Measurements from ENCODE around the gene TRAPPC3. TPM values are rescaled to one million over a fixed set of nuclear protein-coding genes. Genes with fewer than 3 reads are reported as not detected.

TRAPPC3 gene
- total RNA-seq, 2 donors from 2014 or later, result 45.7 to 71.5 TPM

- ATAC-seq, result no peak
- TF ChIP-seq, protein P1, sequence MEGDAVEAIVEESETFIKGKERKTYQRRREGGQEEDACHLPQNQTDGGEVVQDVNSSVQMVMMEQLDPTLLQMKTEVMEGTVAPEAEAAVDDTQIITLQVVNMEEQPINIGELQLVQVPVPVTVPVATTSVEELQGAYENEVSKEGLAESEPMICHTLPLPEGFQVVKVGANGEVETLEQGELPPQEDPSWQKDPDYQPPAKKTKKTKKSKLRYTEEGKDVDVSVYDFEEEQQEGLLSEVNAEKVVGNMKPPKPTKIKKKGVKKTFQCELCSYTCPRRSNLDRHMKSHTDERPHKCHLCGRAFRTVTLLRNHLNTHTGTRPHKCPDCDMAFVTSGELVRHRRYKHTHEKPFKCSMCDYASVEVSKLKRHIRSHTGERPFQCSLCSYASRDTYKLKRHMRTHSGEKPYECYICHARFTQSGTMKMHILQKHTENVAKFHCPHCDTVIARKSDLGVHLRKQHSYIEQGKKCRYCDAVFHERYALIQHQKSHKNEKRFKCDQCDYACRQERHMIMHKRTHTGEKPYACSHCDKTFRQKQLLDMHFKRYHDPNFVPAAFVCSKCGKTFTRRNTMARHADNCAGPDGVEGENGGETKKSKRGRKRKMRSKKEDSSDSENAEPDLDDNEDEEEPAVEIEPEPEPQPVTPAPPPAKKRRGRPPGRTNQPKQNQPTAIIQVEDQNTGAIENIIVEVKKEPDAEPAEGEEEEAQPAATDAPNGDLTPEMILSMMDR (IDR thresholded peaks at IDR 0.05), result no peak
- TF ChIP-seq POLR2A (IDR thresholded peaks at IDR 0.05), result no peak
- intact Hi-C loops (cut with DNase I), result loop anchor here (10.0 kb wide), 2 partner anchors 55 to 325 kb away; partner anchors contain the start of gene TRAPPC3
- Histone ChIP-seq H3K4me3 (peak overlapping the region; percentile 76 to 99), H3K4me1 (peaks cover 23% of the 10 kb centered on the region), H3K27ac (peak overlapping the region; percentile 64 to 88 (median 79)), H3K36me3 (replicated peaks in 1 of 2; ENCODE audit: insufficient read depth in 1 of 2, low read depth in 2 of 2) (peaks cover 16 to 19% of the 10 kb centered on the region in 2 donors), H3K27me3 (no peaks in the 10 kb centered on the region), H3K9me3 (no peaks in the 10 kb centered on the region)
- no peak for DNase-seq
- 4 to 7% methylated on average over 31 to 32 of the region's 32 CpGs for WGBS, 2 donors
These were observed 59.7 kb downstream of the TRAPPC3 start for GRCh38 chr1:36089393-36090121.

DNA sequence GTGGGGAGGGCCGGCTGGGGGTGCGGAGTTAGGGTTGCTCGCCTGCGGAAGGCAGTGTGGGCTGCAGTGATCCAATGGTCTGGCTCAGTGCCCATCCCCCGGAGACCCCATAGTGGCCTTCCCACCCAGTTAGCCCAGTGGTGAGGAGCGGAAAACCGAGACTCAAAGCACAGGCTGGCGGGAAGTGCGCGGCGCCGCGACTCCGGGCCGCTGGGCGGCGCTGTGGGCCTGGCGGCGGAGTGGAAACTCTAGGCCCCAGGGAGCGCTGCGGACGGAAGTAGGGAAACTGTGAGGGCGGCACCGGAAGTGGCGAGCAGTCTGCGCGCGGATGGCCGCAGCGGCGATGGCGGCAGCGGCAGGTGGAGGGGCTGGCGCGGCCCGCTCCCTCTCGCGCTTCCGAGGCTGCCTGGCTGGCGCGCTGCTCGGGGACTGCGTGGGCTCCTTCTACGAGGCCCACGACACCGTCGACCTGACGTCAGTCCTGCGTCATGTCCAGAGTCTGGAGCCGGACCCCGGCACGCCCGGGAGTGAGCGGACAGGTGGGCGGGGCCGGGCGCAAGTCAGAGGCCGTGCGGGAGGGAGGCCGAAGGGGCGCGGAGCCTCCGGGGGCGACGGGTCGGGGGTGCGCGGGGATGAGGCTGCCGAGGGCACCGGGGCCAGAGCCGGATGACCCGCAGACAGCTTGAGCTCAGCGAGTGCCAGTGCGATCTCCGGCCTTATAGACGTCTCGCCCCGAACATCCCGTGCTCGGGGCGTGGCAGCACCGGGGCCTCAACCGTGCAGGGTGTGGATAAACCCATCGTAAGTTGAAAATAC, 60.5 kb downstream of the TRAPPC3 start, which contains the start of gene ADPRS:
TSS of gene ADPRS (plus strand) at position 316 of the 816 bp plus-strand sequence. CDS start at position 329, 13 bp downstream.
- Histone ChIP-seq H3K27ac (peak within 1 kb of the TSS; percentile 64 to 88 (median 79)), H3K36me3 (replicated peaks in 1 of 2; ENCODE audit: insufficient read depth in 1 of 2, low read depth in 2 of 2) (peaks cover 12 to 15% of the 10 kb centered on the region in 2 donors), H3K4me1 (peaks cover 29% of the 10 kb centered on the region), H3K27me3 (no peaks in the 10 kb centered on the region), H3K9me3 (no peaks in the 10 kb centered on the region), H3K4me3 (peak within 1 kb of the TSS; percentile 76 to 99)
- peak; percentile 88 for ATAC-seq
- peak; percentile 88 to 91 (median 91) for DNase-seq
- intact Hi-C loops (cut with DNase I), result no loop called here
- TF ChIP-seq, protein P1 (IDR thresholded peaks at IDR 0.05), result peak; percentile 98 to 99 (median 99)
- TF ChIP-seq POLR2A (IDR thresholded peaks at IDR 0.05), result peak; percentile 90 to 91 (median 90)
- 1% methylated on average over 22 to 80 of the region's 84 CpGs for WGBS, 2 donors

- H3K27ac ChIP-seq, result peak overlapping the region in 3 of 4 donors; percentile 74 to 88 (median 84)
These were observed 61.1 kb downstream of the TRAPPC3 start for GRCh38 chr1:36088265-36088576.

DNA sequence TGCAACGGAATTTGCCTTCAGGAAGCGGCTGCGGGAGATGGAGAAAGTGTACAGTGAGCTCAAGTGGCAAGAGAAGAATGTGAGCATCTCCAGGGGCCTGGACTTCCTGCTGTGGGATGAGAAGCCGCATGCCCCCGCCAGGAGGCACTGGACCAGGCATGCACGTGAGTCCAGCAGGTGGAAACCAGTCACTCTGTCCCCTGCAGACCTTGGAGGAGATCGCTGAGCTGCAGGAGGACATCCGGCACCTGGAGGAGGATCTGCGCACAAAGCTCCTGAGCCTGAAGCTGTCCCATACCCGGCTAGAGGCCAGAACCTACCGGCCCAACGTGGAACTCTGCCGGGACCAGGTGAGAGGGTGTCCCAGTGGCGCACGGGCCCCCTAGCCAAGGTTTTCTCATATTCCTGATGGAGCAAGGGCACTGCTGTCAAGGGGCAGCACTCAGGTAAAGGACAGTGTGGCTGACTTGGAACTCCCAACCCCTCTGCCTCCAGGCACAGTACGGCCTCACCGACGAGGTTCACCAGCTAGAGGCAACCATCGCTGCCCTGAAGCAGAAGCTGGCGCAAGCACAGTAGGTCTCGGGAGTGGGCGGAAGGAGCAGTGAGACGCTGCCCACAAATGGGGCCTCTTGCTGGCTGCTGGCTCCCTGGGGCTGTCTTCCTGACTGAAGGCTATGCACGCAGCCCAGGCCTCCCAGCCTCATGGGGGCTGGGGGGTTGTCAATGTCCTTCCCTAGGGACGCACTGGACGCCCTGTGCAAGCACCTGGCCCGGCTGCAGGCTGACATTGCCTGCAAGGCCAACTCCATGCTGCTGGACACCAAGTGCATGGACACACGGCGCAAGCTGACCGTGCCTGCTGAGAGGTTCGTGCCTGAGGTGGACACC, 61.8 kb downstream of the TRAPPC3 start:
- no peaks in the 10 kb centered on the region for H3K9me3 ChIP-seq

More at GRCh38 chr1:36088265-36088576, 61.1 kb downstream of the TRAPPC3 start:
- H3K4me1 ChIP-seq, result peaks cover 32% of the 10 kb centered on the region
- H3K36me3 ChIP-seq (replicated peaks in 1 of 2; ENCODE audit: insufficient read depth in 1 of 2, low read depth in 2 of 2), result peaks cover 12 to 14% of the 10 kb centered on the region in 2 donors
- no peaks in the 10 kb centered on the region for H3K27me3 ChIP-seq
- peak overlapping the region in 1 of 2 donors; percentile 99 for H3K4me3 ChIP-seq
- no peak for TF ChIP-seq POLR2A (IDR thresholded peaks at IDR 0.05)
- TF ChIP-seq, protein P1 (IDR thresholded peaks at IDR 0.05), result no peak
- 34 to 57% methylated on average over 3 to 6 of the region's 8 CpGs for WGBS, 2 donors
- DNase-seq (no peak), ATAC-seq (no peak)
- intact Hi-C loops (cut with DNase I), result no loop called here
- H3K9me3 ChIP-seq, result no peaks in the 10 kb centered on the region

More for the DNA sequence above, 61.8 kb downstream of the TRAPPC3 start:
- DNase-seq (no peak), ATAC-seq (no peak)
- WGBS, 2 donors, result 84 to 86% methylated on average over 7 to 31 of the region's 31 CpGs
- TF ChIP-seq, protein P1 (IDR thresholded peaks at IDR 0.05), result no peak
- no peak for TF ChIP-seq POLR2A (IDR thresholded peaks at IDR 0.05)
- H3K27ac ChIP-seq, result no peak overlapping the region
- peaks cover 32% of the 10 kb centered on the region for H3K4me1 ChIP-seq
- peaks cover 6% of the 10 kb centered on the region in 2 donors for H3K36me3 ChIP-seq (replicated peaks in 1 of 2; ENCODE audit: insufficient read depth in 1 of 2, low read depth in 2 of 2)
- no peaks in the 10 kb centered on the region for H3K27me3 ChIP-seq
- intact Hi-C loops (cut with DNase I), result no loop called here
- H3K4me3 ChIP-seq, result no peak overlapping the region

All from body of pancreas (tissue), 4 donors.